ENCODE data around the gene TMEM43.

Gene TMEM43

GRCh38 chr3:14181253-14181652, 56.4 kb downstream of the TMEM43 start:
- no peak for DNase-seq

DNA sequence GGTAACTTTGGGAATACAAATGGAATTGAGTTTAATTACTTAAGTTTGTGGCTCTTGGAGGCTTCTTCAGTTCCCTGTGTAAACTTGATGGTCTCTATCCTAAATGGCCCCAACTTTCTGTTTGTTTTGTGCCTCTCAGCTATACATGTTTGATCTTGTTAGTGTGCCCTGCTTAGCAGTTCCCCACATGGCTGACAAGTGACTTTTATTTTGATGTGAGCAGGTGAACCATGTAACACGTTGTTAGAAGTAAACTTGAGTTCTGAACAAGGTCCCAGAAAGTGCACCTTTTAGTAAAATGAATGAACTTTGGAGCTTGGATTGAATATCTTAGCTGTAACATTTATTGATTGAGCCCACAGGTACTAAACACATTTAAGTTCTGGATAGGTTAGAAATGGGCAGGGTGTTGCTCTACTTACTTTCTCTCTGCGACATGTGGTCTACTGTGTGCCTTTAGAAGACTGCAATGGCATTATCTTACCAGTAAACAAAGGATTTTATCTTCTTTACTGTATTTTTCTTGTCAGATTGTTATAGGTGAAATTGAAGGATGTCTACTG, 58.2 kb downstream of the TMEM43 start:
- no peak for DNase-seq

DNA sequence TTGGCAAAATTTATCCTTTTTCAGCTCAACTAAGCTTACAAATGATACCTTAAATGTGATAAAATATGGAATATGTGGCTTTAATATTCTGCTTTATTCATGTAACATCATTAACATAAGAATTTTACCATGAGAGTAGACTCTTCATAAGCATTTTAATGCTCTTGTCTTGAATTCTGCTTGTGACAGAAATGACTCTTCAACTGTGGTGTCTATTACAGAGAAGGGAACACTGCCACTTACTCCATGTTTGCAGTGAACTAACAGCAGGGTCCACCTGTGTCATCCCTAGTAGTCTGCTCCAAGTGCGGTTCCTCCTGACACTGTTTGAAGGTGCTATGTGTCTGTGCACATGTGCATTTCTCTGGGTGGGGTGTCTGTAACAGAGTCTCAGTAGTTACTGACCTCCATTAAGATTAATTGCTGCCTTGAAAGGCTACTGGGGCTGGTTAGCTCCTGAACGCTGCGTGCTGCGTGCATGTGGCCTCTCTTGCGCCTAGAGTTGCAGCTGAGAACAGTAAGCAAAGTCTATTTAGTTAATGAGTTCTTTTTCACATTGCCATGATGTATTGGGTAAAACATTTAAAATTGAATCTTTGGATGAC, 62.1 kb downstream of the TMEM43 start:
- no peak for DNase-seq

DNA sequence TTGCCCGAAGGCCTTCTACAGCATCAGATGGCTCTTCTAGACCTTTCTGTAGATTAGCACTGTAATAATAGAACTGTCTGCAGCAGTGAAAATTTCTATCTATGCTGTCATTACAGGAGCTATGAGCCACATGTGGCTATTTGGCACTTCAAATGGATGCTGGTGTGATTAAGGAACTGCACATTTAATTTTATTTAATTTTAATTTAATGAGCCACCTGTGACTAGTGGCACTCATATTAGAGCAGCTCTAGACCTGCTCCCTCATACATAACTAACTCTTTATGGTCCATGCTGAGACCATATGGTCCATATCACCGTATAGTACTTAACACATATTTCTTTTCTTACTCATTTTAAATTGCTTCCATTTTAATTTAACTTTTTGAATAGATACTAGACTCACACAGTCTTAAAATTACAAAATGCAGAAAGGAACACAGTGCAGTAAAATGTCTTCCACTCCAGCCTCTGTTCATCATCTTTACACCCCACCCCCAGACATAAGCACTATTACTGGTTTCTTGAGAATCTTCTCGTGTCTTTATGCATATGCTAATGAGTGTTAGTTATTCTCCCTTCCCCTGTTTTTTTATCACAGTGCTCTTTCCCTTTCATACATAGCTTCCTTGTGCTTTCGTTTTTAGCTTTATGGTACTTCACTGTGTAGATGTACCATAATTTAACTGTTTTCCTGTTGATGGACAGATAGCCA, 63.3 kb downstream of the TMEM43 start:
- DNase-seq = no peak

Measured in CD4-positive, alpha-beta T cell treated with Interleukin-17A for 4 hours (primary cell).